Activated gamma-delta T cell treated with anti-CD3 and anti-CD28 coated beads, Interleukin-2, amount 50 U/mL, for 16 hours (primary cell): ENCODE results near the gene SMAD6.

Experiments
- DNase-seq: peaks from one replicate; pipeline ENCODE4 v3.0.0-alpha.2; 2020; ENCODE audit warnings: low read depth

The SMAD6 gene

DNA sequence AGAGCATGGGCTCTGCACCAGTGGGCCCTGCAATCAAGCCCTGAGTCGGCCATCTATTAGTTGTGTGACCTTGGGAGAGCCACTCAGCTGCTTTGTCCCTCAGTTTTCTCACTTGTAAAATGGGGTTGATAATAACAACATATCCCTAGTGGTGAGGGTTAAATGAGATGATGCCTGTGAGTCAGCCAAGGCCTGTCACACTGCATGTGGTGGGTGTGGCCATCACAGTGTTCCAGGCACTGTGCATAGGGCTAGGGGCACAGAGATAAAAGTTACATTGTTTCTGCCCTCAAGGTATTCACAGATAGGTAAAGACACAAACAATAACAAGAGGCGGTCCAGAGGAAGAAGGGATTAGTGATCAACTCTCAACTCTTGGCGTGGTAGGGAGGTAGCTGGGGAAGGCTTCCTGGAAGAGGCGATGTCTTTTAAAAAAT is 19.5 kb downstream of the SMAD6 start:
- no peak for DNase-seq

GRCh38 chr15:66721954-66722353 is 19.9 kb downstream of the SMAD6 start:
- DNase-seq: no peak

GRCh38 chr15:66722757-66723540 is 20.9 kb downstream of the SMAD6 start:
- no peak for DNase-seq

- no peak for DNase-seq
Measured at GRCh38 chr15:66723826-66724731, 22.0 kb downstream of the SMAD6 start.

- DNase-seq: no peak
Measured at GRCh38 chr15:66724732-66725463, 22.9 kb downstream of the SMAD6 start.

DNA sequence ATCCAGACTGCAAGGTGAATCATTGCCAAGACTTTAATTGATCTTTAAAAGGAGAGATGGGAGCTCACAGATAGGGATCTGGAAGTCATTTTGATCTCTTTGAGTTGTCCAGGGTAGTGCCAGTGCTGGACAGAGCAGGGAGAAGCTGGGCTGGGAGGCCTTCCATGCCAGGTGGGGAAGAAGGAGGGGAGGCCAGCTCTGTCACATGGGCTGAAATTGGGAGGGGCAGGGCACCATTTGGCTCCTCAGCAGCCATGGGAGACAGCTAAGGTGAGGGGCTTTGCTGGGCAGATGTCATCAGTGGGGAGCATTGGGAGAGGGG is 23.4 kb downstream of the SMAD6 start:
- DNase-seq: no peak

GRCh38 chr15:66726386-66726785 is 24.4 kb downstream of the SMAD6 start:
- no peak for DNase-seq

DNA sequence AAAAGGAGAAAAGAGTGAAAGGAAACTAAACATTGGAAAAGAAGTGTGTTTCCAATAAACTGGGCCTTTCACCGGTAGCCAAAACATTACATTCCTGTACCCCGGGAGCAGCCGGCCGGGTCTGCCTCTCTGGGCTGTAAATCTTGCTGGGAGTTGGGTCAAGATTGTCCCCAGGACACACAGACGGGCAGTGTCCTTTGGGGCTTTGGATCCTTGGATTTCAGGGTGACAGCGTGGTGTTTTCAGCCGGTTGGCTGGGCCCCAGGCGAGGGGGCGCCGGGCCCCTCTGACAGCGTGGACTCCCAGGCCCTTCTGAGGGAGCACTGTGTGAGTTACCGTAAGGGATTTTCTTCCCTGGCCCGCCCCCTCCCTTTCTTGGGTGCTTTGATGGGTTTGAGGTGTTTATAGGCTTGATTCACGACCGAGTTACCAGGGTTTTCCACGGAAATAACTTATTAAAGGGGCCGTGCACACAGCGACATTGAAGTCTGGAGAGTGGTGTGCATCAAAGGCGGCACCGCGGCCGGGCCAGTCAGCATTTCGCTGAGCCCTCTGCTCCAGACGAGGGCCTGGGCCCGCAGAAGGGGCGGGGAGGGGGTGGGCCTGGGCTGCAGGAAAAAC is 27.4 kb downstream of the SMAD6 start:
- DNase-seq: no peak

DNA sequence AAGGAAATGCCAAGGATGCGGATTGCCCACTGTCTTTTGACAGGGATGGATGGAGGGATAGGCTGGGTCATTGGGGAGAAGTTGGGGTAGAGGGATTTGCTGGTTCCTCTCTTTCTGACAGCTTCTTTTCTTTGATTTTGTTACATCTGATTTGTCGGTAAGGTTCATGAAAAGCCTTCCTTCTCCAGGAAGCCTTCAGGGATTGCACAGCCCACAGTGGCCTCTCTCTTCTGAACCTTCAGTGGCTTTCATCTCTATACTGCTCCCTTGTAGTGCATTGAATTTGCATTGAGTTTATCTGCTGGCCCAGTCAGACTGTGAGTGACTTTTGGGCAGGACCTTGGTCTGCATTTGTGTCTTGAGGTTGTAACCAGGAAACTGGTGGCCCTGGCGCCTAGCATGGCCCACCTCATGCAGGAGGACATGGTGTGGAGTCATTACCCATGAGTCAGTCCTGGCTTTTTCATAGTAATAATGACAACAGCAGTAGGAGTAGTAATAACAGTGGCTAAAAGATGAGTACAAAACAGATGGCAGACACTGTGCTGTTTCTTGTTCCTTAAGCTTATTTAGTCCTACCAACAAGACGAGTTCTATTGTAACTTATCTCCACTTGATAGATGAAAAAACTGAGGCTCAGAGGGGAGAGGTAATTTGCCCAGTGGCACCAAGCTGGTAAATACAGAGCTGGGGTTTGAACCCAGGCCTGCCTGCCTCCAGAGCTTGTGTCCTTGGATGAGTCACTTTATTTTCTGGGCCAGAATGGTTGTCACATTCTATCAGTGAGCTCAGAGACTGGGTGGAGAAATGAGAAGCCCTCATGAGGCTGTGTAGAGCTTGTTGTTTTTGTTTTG is 28.4 kb downstream of the SMAD6 start:
- DNase-seq: no peak

- no peak for DNase-seq
Measured at GRCh38 chr15:66733976-66734375, 31.9 kb downstream of the SMAD6 start.

DNA sequence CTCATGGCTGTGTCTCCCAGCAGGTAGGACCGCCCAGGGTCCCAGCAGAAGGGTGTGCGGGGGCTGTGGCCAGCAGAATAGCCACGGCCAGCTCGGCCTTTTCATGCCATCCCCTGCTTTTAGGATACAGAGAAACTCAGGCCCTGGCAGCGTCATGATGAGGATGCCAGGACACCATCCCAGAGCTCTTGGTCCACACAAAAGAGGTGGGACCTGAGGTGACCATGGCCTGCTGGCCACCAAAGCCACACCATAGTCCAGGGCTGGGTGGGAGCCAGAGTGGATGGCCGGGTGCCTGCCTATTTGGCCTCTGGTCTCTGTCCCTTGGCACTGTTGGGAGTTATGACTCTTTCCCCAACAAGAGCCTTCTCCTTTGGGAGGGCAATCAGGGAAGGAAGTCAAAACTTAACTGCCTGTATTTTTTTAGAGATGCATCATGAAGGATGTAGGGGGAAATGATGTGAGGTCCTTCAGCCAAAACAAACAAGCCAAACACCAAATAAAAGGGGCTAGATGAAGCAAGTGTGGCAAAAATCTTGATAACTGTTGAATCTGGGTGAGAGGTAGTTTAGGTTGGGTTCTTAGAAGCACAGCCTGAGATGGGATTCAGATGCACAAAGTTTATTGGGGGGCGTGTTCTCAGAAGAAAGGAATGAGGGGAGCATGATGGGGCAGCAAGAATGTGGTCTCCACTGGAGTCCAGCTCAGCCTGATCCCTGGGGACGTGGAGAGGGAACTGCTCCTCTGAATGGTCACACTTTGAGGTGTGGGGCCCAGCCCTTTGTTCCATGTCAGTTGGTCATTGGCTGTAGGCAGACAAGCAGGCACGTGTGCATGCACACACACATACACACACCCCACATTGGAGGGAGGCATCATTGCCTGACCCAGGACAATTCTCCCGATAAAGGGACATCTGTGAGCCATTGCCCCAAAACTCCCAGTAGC is 33.2 kb downstream of the SMAD6 start:
- no peak for DNase-seq

- no peak for DNase-seq
Measured at GRCh38 chr15:66735909-66736305, 33.9 kb downstream of the SMAD6 start.

DNA sequence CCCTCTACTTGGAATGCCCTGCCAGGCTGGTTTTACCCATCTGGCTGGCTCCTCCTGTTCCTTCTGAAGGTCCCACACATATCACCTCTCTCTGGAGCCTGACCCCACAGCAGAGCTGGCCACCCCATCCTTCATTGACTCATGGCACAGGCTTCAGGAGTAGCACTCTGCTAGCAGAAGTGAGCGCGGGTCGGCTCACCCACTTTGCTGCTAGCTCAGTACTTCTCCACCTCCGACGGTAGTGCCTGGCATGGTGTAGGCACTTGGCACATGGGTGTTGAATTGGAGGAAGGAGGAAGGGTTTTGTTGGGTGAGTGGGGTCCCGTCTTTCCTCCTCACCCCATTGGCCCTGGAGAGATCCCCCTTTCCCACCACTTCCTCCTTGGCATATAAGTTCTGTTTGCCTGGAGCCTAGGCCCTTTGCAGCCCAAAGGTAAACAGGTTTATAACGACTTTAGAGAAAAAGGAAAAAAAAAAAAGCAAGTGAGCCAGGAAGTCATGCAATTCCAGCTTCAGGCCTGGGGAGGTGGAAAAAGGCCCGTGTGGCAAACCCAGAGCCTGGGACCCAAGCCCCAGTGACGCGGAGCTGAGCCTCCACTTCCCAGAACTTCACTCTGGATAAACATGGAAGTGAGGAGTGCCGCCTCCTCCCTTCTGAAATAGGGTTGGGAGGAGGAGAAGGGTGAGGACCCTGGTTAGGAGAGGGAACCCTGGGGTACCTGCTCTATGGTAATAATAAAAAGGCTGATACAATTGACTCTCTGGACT is 35.4 kb downstream of the SMAD6 start:
- DNase-seq: no peak

- no peak for DNase-seq
Measured at GRCh38 chr15:66738116-66738515, 36.1 kb downstream of the SMAD6 start.

DNA sequence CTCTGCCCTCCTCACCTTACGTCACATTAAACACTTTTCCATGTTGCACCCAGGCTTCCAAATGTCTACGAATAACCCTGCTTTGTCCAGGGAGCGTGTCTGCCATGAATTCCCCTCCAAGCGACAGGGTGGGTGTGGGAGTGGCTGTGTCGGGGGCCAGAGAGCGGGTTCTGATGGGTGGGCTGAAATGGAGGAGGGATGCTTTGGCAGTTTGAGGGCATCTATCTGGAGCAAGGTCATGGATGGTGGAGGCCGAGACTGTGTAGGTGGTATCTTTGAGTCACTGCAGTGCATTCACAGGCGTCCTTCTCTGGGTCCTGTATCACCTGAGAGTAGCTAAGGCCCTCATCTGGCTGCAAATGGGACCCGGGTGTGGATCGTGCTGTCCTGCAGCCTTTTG is 36.6 kb downstream of the SMAD6 start:
- DNase-seq: no peak

DNA sequence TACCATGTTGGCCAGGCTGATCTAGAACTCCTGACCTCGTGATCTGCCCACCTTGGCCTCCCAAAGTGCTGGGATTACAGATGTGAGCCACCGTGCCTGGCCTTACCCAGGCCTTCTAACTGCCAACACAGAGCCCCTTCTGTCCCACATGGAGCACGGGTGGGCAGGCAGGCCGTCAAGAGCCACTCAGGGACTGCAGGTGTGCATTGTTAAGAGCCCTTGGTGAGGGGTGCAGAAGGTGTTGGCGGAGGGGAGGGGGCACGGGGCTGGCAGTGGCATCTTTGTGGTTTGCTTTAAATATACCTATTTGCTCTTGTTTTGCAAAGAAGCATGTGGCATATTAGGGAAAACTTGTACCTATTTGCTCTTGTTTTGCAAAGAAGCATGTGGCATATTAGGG is 37.3 kb downstream of the SMAD6 start:
- no peak for DNase-seq

GRCh38 chr15:66740802-66741201 is 38.8 kb downstream of the SMAD6 start:
- DNase-seq: no peak

GRCh38 chr15:66741646-66742045 is 39.6 kb downstream of the SMAD6 start:
- no peak for DNase-seq

DNA sequence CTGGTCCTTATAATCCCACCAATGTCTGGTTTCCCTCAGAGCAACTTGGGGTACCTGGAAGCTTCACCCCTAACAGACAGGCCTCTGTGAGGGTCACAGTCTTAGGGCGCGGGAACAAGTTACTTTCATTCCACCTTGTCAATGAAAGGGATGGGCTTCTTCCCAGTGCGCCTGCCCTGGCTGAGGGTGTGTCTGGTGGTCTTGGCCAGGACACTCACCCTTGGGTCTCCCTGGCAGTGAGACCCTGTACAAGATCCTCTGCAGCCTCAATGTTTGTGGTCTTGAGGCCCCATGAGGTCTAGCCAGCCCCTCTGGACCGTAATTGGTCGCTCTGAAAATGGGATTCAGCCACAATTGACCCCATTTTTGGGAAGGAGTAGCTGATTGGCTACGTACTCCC is 40.2 kb downstream of the SMAD6 start:
- DNase-seq: no peak
